Kidney tubule cell (primary cell): ENCODE measurements around the gene C5orf58.

Experiments used
- DNase-seq: peaks from one replicate; pipeline ENCODE4 v3.0.0-alpha.2; 2018; ENCODE audit warnings: low spot score

Gene C5orf58

GRCh38 chr5:170256571-170256970 lies 23.8 kb downstream of the C5orf58 start:
- no peak for DNase-seq

DNA sequence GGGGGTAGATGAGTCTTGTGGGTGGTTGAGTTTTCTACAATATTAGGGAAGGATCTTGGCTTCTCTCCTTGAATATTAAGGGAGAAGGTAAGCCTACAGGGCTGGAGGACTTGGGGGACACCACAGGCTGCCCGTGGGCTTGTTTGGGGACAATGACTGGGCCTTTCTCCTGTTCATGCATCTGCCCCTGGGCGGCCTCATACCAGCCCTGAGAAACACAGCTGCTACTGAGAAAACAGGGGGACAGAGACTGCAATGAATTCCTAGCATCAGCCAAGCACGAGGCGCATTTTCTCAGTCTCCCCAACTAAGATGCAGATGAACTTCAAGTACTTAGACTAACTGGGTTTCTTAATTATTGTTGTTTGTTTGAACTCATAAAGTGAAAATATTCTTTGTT lies 24.6 kb downstream of the C5orf58 start:
- no peak for DNase-seq

- DNase-seq = no peak
Observed at GRCh38 chr5:170261528-170262043, 28.8 kb downstream of the C5orf58 start.

- DNase-seq = no peak
Observed at GRCh38 chr5:170262061-170263045, 29.6 kb downstream of the C5orf58 start.

GRCh38 chr5:170263906-170264305 lies 31.1 kb downstream of the C5orf58 start:
- DNase-seq = no peak

DNA sequence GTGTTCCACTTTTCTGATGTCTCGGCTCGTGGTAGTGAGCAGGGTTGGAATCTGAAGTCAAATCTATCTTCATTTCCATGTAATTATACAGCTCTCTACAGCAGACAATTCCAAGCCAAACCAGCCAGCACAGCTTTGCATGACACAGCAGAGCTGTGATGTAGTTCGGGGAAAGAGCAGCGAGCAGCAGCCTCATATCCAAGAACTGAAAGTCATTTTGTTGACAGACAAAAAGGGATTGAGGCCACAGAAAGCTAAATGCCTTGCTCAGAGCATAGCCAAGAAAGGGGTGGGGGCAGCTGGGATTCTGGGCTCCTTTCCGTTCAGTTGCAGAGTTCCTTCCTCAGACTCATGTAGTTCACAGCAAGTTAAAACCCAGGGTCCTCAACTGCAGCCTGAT lies 32.7 kb downstream of the C5orf58 start:
- DNase-seq = no peak

- DNase-seq = no peak
Observed at GRCh38 chr5:170266570-170267381, 34.0 kb downstream of the C5orf58 start.

- peak; percentile 65 for DNase-seq
Observed at GRCh38 chr5:170267431-170268152, 34.8 kb downstream of the C5orf58 start.

GRCh38 chr5:170268153-170268689 lies 35.4 kb downstream of the C5orf58 start:
- no peak for DNase-seq

- no peak for DNase-seq
Observed at GRCh38 chr5:170268884-170269283, 36.1 kb downstream of the C5orf58 start.

- DNase-seq = peak; percentile 5
Observed at GRCh38 chr5:170269579-170269978, 36.8 kb downstream of the C5orf58 start.

DNA sequence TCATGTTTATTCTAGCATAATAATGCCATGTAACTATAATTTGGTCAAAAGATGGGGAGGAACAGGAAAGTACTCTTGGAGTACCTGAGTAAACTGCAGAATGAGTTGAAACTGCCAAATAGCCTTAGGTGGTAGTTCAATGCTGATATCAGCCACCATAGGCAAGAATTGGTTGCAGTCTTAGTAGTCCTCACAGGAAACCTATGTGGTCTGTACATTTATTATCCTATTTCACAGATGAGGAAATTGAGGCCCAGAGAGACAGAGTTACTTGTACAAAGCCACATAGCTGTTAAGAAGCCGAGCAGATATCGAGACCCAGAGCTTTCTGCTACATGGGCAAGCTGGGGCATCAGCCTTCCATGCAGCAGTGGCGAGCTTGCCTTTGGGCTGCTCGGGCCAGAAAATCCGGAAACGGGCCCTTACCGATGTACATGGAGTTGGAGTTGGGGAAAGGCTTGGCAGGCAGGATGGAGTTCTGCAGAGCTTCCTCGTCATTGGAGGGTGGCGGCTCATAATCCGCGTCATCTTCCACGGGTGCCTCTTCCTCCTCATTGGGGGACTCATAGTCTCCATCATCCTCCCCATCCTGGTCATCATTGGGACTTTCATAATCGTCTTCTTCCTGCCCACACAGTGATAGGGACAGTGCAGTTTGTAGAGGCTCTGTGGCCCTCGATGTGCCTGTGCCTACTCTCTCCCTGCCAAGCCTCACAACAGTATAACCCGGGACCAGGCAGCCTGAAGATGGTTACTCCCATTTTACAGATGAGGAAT lies 37.7 kb downstream of the C5orf58 start:
- no peak for DNase-seq

GRCh38 chr5:170273968-170274710 lies 41.4 kb downstream of the C5orf58 start:
- DNase-seq = peak; percentile 46

DNA sequence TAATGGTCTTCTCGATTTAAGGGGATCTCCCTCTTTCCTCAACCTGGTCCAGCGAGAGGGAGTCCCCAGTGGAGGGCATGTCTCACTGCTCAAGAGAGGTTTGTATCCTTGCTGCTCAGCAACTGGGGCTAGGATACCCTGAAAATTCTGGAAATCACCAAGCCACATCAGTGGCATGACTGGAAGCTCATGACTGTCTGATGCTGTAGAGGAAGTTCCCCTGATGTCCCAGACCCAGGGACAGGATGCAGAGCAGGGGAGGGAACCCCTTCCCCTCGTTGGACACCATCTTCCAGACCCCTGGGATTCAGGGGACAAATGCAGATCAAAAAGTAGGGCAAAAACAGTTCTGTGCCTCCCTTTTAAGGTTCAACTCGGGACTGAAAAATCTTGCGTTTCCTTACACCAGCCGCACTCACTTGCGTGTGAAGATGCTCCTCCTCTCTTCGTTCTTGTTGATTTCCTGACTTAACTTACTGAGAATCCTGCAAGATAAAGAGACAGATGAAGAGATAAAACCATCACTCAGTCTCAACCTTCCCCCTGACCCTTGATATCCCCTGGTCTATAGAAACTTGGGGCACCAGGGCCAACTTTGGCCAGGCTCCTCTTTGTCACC lies 42.7 kb downstream of the C5orf58 start:
- no peak for DNase-seq

DNA sequence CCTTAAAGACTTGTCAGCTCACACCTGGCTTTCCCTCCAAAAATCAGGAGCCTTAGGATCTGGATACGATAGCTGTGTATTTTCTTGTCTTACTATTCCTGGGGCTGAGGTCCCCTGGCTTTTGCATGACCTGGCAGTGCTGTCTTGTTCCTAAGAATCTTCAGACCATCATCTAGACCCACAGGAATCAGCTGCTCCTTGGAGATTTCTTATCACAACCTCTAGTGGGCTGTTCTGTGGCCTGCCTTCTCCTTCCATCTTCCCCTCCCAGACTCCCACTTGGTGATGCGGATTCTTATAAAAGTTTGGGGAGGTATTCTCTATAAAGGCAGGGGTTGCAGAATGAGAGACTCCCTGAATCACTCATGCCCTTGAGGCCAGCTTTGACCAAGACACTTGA lies 43.4 kb downstream of the C5orf58 start:
- DNase-seq = no peak

- DNase-seq = no peak
Observed at GRCh38 chr5:170277867-170278281, 45.1 kb downstream of the C5orf58 start.

DNA sequence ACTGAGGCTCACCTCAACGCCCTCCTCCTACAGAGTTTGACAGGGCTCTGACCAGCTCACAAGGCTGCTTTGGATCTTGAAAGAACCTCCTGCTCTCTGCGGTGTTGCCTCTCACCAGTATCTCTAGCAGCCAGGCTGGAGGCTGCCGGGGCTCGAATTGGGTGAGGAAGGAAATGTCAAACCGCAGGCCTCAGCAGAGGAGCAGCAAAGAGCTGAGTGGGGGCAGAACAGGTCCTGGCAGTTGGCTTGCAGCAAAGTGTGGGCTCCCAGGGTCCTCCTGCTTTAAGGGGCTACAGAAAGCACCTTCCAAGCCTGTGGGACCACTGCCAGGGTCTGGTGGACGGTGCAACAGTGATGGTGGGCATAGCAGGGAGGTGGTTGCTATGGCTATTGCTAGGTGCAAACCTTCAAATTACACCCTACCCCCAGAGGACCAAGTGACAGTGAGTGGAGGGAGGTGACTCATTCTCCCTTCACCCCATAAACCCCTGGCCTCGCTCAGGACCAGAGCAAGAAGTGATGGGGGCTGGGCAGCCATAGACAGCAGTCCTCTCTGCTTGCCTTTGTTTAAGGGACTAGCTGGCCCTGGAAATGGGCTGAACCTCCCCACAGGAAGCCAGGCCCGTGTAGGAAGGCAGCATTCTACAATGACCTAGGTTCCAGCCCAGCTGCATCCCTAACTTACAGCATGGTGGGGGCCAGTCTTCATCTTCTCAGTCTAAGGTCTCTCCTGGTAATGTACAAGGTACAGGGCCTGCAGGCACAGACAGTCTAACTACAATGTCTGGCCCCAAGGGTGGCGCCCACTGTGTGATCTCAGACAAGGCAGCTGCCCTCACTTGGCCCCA lies 46.0 kb downstream of the C5orf58 start:
- no peak for DNase-seq

DNA sequence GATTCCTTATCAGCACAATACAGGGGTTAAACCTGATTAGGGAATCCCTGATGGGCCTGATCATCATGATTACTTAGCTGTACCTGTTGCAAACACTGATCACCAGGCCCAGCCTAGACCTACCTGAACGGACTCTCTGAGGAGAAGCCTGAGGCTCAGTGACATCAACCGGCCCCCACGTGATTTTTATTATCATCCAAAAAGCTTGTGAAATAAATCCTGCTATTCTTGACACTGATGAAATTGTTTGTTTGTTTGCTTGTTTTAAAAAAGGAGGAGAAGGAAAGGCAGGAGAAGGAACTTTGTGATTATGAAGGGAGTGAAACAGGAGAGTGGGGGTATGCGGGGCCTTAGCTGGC lies 46.7 kb downstream of the C5orf58 start:
- DNase-seq = no peak

DNA sequence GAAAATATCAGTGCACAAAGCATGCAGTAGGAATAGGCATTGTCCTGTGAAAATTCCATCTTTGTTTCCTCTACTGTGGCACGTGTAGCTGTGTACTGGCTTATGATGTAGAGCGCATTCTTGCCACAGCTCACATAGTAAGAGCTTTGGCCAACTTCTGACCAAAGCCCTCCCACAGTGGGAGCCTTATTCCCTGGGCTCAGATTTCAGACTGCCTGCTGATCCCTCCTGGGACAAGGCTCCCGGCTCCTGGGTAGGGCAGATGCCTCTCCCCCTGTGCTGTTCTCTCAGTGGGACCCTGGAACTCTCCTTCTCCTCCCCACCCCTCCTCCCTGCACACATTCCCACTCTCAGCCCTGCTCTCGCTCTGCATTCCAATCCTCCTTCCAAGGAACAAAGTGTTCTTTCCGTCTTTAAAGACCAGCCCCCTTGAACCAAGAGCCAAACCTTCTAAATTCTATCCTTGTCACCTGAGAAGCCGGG lies 47.3 kb downstream of the C5orf58 start:
- DNase-seq = no peak
